ENCODE results near the gene MYL7.

GRCh38 chr7:44189993-44190872 lies 49.1 kb upstream of the MYL7 start:
- no peak for TF ChIP-seq CTCF (IDR thresholded peaks at IDR 0.05; ENCODE audit: low read length)
- no peak for TF ChIP-seq EZH2 (optimal IDR thresholded peaks at IDR 0.05; ENCODE audit: low read depth, low read length)

All from MM.1S (cell line).